Hepatocyte (in vitro differentiated cells): ENCODE measurements around the gene APOB.

Experiments
- EZH2 ChIP-seq: fragments of 200-600 bp; sonication (generic); IDR thresholded peaks from 2 replicates; pipeline ENCODE4 v1.6.1; 2016; ENCODE audit warnings: antibody characterized with exemption, mild to moderate bottlenecking, borderline replicate concordance
- TF ChIP-seq, protein P1 (sequence below): fragments of 200-600 bp; sonication (generic); IDR thresholded peaks from 2 replicates; pipeline ENCODE4 v1.5.1; 2016; ENCODE audit warnings: antibody characterized with exemption, mild to moderate bottlenecking; ENCODE audit not compliant: poor library complexity

DNA sequence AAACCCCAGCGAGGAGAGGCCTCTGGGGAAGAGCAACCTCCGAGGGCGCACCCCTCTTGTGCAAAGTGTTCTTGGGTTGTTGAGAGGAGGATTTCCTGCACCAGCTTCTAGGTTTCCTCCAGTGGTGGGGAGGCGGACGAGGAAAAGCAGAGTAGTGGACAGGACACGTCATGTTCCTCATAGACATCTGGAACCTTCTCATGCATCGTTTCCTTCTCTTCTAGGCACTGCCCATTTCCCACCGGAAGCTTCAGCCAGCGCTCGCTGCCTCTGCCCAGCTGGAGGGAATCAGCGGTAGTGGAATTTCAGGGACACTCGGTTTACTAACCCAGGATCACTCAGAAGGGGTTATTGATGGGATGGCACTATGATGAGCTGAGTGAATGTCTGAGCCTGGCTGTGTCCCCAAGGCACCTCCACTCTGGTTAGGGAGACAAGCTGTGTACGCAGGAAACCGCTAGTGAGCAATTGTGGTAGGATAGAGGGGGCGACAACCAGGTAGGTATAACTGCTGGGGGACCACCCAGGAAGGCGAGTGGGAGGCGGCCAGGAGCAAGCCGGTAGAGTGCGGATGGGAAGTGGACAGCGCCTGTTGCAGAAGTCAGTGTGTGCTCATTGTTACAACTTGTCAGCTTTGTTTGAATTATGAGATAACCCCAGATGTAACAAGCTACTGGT lies 960 bp upstream of the APOB start:
- TF ChIP-seq, protein P1, sequence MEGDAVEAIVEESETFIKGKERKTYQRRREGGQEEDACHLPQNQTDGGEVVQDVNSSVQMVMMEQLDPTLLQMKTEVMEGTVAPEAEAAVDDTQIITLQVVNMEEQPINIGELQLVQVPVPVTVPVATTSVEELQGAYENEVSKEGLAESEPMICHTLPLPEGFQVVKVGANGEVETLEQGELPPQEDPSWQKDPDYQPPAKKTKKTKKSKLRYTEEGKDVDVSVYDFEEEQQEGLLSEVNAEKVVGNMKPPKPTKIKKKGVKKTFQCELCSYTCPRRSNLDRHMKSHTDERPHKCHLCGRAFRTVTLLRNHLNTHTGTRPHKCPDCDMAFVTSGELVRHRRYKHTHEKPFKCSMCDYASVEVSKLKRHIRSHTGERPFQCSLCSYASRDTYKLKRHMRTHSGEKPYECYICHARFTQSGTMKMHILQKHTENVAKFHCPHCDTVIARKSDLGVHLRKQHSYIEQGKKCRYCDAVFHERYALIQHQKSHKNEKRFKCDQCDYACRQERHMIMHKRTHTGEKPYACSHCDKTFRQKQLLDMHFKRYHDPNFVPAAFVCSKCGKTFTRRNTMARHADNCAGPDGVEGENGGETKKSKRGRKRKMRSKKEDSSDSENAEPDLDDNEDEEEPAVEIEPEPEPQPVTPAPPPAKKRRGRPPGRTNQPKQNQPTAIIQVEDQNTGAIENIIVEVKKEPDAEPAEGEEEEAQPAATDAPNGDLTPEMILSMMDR, result no peak
- TF ChIP-seq EZH2, result no peak
